ENCODE measurements around the gene ERCC2. TPM values are rescaled to one million over a fixed set of nuclear protein-coding genes. Genes with fewer than 3 reads are reported as not detected.
"Not testable (repeated sequence)": the region's sequence is repeated elsewhere in the genome, so short reads cannot be mapped to it uniquely, and the experiment has no call there.

The ERCC2 gene
- total RNA-seq, 1 donor from 2014 or later, result 31.0 TPM

GRCh38 chr19:45315304-45315703 is 55.1 kb downstream of the ERCC2 start:
- DNase-seq (ENCODE audit: low spot score), result no peak
- no peaks in the 10 kb centered on the region for H3K9me3 ChIP-seq (ENCODE audit: low read depth)
- Mint-ChIP-seq H3K4me1 (peaks cover 2% of the 10 kb centered on the region), H3K27me3 (ENCODE audit: insufficient read depth, low read depth) (peaks cover 15% of the 10 kb centered on the region), H3K9me3 (no peaks in the 10 kb centered on the region), H3K36me3 (no peaks in the 10 kb centered on the region), H3K4me3 (no peak overlapping the region), H3K27ac (no peak overlapping the region)
- H3K4me1 ChIP-seq, result no peaks in the 10 kb centered on the region
- no peaks in the 10 kb centered on the region for H3F3A ChIP-seq (ENCODE audit: low read depth)
- no peak overlapping the region for H3K27ac ChIP-seq
- no peak overlapping the region for H3K9ac ChIP-seq
- H3K4me3 ChIP-seq, result no peak overlapping the region
- peaks cover 63% of the 10 kb centered on the region for H3K27me3 ChIP-seq
- H3K36me3 ChIP-seq, result no peaks in the 10 kb centered on the region
- TF ChIP-seq CTCF (IDR thresholded peaks at IDR 0.05) (no peak), EZH2 (IDR thresholded peaks at IDR 0.05) (no peak), EZH2phosphoT487 (IDR thresholded peaks at IDR 0.05) (no peak)
- no peaks in the 10 kb centered on the region for H4K20me1 ChIP-seq (ENCODE audit: low read depth)
- H2AFZ ChIP-seq (replicated peaks), result no peak overlapping the region
- H3K4me2 ChIP-seq, result no peak overlapping the region
- no peaks in the 10 kb centered on the region for H3K79me2 ChIP-seq (ENCODE audit: low read depth)

DNA sequence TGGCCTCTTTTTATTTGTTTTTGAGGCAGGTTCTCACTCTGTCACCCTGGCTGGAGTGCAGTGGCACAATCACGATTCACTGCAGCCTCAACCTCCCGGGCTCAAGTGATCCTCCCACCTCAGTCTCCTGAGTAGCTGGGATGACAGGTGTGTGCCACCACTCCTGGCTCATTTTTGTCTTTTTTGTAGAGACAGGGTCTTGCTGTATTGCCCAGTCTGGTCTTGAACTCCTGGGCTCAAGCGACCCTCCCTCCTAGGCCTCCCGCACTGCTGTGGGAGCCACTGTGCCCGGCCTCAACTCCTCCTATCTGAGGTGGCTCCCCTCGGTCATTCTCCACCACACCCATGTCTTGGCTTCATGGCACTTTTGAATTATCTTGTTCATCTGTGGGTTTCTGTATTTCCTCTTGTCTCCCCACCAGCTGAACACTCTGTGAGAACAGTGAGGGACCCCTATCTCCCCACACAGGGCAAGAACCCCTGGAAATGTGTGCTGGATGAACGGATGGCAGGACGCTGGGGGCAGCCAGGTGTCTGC is 55.6 kb downstream of the ERCC2 start:
- Histone ChIP-seq H2AFZ (replicated peaks) (no peak overlapping the region), H3K36me3 (no peaks in the 10 kb centered on the region), H3F3A (ENCODE audit: low read depth) (no peaks in the 10 kb centered on the region), H3K9ac (no peak overlapping the region), H4K20me1 (ENCODE audit: low read depth) (no peaks in the 10 kb centered on the region), H3K27ac (no peak overlapping the region), H3K4me2 (no peak overlapping the region), H3K79me2 (ENCODE audit: low read depth) (no peaks in the 10 kb centered on the region), H3K4me1 (no peaks in the 10 kb centered on the region), H3K27me3 (peaks cover 63% of the 10 kb centered on the region), H3K9me3 (ENCODE audit: low read depth) (no peaks in the 10 kb centered on the region), H3K4me3 (no peak overlapping the region)
- Mint-ChIP-seq H3K9me3 (no peaks in the 10 kb centered on the region), H3K36me3 (no peaks in the 10 kb centered on the region), H3K27me3 (ENCODE audit: insufficient read depth, low read depth) (peaks cover 15% of the 10 kb centered on the region), H3K4me3 (no peak overlapping the region), H3K27ac (no peak overlapping the region), H3K4me1 (peaks cover 2% of the 10 kb centered on the region)
- no peak for TF ChIP-seq CTCF (IDR thresholded peaks at IDR 0.05)
- TF ChIP-seq EZH2 (IDR thresholded peaks at IDR 0.05), result no peak
- no peak for TF ChIP-seq EZH2phosphoT487 (IDR thresholded peaks at IDR 0.05)
- DNase-seq (ENCODE audit: low spot score), result no peak

DNA sequence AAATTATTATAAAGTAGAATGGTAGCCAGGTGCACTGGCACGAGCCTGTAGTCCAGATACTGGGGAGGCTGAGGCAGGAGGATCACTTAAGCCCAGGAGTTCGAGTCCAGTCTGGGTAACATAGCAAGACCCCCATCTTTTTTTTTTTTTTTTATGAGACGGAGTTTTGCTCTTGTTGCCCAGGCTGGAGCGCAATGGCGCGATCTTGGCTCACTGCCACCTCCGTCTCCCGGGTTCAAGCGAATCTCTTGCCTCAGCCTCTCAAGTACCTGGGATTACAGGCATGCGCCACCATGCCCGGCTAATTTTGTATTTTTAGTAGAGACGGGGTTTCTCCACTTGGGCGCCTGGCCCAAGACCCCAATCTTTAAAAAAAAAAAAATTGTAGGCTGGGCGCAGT is 58.1 kb downstream of the ERCC2 start:
- H3K9ac ChIP-seq; H3K4me3 Mint-ChIP-seq; H3K4me2 ChIP-seq; H3K27me3 Mint-ChIP-seq (ENCODE audit: insufficient read depth, low read depth); DNase-seq (ENCODE audit: low spot score); H3K4me3 ChIP-seq; H3K9me3 ChIP-seq (ENCODE audit: low read depth); H3K9me3 Mint-ChIP-seq; H2AFZ ChIP-seq (replicated peaks); H3K4me1 ChIP-seq; H4K20me1 ChIP-seq (ENCODE audit: low read depth); H3F3A ChIP-seq (ENCODE audit: low read depth); H3K36me3 Mint-ChIP-seq; H3K27ac ChIP-seq; H3K36me3 ChIP-seq; H3K27ac Mint-ChIP-seq; H3K4me1 Mint-ChIP-seq; H3K79me2 ChIP-seq (ENCODE audit: low read depth): not testable (repeated sequence)
- peaks cover 45% of the 10 kb centered on the region for H3K27me3 ChIP-seq

DNA sequence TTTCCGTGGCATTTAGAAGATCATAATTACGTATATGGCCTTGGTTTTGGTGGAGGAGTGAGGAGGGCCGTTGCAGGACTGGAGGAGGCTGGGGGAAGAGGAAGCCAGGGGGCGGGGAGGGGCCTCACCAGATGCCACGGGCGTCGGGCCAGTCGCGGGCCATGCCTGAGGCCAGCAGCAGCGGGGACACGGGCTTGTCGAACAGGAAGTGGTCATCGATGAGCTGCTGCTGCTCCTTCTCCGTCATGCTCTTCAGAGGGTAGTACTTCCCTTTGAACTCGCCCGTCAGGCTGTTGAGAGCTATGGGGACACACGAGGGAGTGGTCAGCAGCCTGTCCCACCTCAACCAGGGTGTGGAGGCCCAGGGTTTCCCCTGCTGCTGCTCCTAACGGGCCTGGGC is 58.8 kb downstream of the ERCC2 start:
- no peak overlapping the region for H2AFZ ChIP-seq (replicated peaks)

GRCh38 chr19:45309322-45309721 is 61.1 kb downstream of the ERCC2 start:
- H3K4me3 Mint-ChIP-seq, H3K4me2 ChIP-seq: not testable (repeated sequence)

More for the DNA sequence above, 58.8 kb downstream of the ERCC2 start:
- Histone ChIP-seq H3K4me1 (no peaks in the 10 kb centered on the region), H3K36me3 (no peaks in the 10 kb centered on the region), H3F3A (ENCODE audit: low read depth) (peaks cover 5% of the 10 kb centered on the region), H3K4me2 (no peak overlapping the region), H3K9ac (no peak overlapping the region), H3K9me3 (ENCODE audit: low read depth) (no peaks in the 10 kb centered on the region), H3K4me3 (no peak overlapping the region), H4K20me1 (ENCODE audit: low read depth) (no peaks in the 10 kb centered on the region), H3K27me3 (peaks cover 38% of the 10 kb centered on the region), H3K27ac (no peak overlapping the region), H3K79me2 (ENCODE audit: low read depth) (no peaks in the 10 kb centered on the region)
- Mint-ChIP-seq H3K27me3 (ENCODE audit: insufficient read depth, low read depth) (peaks cover 5% of the 10 kb centered on the region), H3K4me1 (no peaks in the 10 kb centered on the region), H3K9me3 (no peaks in the 10 kb centered on the region), H3K27ac (no peak overlapping the region), H3K36me3 (no peaks in the 10 kb centered on the region), H3K4me3 (peak overlapping the region; percentile 48)
- DNase-seq (ENCODE audit: low spot score), result no peak
- TF ChIP-seq CTCF (IDR thresholded peaks at IDR 0.05) (no peak), EZH2 (IDR thresholded peaks at IDR 0.05) (no peak), EZH2phosphoT487 (IDR thresholded peaks at IDR 0.05) (no peak)

More at GRCh38 chr19:45309322-45309721, 61.1 kb downstream of the ERCC2 start:
- DNase-seq (ENCODE audit: low spot score); H3K27ac ChIP-seq; H3K79me2 ChIP-seq (ENCODE audit: low read depth); H3K9me3 ChIP-seq (ENCODE audit: low read depth); H3K36me3 ChIP-seq; H3K36me3 Mint-ChIP-seq; H3K4me1 ChIP-seq; H3K27ac Mint-ChIP-seq; H4K20me1 ChIP-seq (ENCODE audit: low read depth); H2AFZ ChIP-seq (replicated peaks); H3K9me3 Mint-ChIP-seq; H3K9ac ChIP-seq; H3K4me1 Mint-ChIP-seq; H3K4me3 ChIP-seq: not testable (repeated sequence)
- H3K27me3 Mint-ChIP-seq (ENCODE audit: insufficient read depth, low read depth), result peaks cover 14% of the 10 kb centered on the region
- Histone ChIP-seq H3F3A (ENCODE audit: low read depth) (peaks cover 17% of the 10 kb centered on the region), H3K27me3 (peaks cover 15% of the 10 kb centered on the region)
